COR-L47 (cell line): ENCODE measurements around the gene RPTOR.

ENCODE experiments used
- DNase-seq: peaks from one replicate; lab custom pipeline; 2025; lab: John Stamatoyannopoulos, UW

The RPTOR gene

DNA sequence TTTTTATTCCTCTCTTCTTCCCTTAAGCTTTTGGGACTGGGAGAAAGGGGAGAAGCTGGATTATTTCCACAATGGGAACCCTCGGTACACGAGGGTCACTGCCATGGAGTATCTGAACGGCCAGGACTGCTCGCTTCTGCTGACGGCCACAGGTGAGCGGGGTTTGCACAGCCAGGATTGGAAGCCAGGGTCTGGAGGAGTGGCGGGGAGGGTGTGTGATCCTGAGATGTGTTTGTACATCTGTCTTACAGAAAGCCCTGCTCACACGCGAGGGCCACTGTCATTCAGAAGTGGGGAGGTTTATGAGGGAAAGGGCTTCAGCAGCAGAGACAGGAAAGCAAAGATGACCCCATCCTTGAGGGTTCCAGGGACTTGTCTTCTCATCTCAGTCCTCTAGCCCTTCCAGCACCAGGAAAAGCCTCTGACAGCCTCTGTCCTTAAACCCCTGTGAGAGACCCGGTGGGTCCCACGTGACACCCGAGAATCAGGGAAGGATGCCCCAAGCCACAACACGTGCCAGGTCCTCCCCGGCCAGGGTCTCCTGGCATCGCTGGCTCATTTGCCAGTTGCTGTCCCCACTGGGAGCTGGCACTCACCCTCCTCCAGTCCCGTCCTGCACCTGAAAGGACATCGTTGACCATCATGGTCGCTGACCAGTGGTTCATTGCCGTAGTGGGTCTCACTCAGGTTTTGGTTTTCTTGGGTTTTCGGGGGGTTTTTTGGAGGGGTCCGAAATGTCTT lies 402.7 kb downstream of the RPTOR start:
- no peak for DNase-seq

DNA sequence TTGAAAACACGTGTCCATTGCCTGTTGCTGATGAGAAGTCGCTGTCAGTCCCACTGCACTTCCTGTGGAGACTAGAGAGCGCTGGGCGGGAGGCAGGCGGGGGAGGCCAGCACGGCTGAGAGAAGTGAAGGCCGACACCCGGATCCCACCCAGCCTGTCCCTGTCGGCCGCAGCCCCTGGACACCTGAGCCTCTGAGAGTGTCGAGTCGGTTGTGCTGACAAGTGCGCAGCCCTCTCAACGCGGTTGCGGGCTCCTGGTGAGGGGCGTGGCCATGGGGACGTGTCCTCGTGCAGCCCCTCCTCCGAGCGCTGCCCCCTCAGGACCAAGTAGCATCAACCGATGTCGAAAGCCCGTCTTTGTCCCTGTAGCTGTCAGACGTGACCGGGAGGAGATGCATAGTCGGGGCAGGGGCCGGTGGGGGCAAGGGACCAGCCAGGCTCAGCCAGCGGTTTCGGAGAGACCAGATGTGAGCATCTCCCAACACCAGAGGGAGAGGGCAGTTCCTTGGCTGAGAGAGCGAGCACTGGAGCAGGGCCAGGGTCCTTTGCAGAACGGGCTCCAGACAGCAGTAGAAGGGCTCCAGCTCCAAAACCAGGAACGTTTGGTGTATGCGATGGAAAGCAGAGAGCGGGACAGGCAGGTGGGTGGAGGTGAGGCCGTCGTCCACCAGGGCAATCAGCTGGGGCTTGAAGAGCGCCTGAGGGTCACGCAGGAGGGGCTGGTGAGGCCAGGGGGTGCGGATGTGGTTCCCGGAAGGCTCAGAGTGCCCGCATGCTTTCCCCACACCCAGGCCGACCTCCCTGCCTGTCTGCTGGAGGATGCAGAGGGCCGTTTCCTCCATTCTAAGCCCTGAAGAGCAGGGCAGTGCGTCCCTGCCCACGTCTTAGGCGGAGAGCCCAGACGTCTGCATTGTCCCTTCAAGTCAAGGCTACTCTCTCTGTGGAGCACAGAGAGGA lies 403.7 kb downstream of the RPTOR start:
- no peak for DNase-seq

DNA sequence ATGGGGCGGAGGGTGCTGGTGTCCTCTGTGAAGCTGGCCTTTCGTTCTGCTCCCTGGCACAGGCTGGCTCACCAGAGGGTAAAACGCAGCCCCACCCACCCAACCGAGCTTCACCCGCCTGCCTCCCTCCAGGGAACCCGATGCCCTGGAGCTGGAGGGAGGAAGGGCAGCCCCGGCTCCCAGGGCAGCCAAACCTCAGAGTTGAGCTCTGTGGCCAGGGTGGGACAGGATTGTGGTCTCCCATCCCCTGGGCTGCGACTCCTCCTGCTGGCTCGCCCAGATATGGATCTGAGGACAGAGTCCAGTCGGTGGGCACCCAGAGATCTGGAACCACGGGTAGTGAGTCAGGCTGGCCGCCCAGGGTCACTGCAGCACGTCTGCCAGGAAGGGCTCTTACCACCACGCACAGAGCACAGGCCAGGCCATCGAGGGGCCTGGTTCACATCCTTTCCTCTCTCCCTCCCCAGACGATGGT lies 404.4 kb downstream of the RPTOR start:
- DNase-seq = no peak

DNA sequence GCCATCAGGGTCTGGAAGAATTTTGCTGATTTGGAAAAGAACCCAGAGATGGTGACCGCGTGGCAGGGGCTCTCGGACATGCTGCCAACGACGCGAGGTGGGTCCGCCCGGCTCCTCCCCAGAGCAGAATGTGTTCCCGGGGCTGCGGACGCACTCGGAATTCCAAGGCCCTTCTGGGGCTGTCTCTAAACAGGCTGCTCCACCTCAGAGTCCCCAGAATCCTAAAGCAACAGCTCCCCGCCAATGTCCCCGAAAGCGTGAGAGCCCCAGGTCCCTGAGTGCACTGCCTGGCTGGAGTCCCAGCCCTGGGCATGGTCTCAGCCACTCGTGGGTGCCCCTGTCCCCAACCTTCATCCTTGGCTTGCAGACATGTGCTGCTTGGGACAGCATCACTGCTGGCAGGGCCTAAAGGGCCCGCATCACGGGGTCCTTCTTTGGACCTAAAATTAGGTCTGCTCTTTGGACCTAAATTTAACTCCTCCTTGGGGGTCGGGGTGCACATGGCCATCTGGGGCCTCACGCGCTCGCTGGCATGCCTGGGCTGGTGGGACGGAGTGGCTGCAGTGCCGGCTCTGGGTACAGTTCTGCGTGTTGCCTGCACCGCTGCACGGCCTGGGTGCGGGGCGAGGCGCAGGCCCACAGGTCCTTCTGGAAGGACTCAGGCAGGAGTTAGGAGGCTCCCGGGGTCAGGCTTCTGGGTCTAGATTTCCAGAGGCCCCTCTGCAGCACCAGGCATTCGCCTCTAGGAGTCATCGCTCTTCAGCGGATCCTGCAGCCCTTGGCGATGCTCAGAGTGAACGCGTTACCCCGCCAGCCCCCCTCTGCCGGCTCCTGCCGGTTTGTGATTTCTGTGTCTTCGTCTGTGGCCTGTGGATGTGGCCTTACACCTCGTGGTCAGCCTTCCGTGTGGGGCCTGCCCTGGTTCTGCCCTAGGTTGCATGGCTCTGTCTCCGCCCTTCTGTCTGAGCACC lies 405.1 kb downstream of the RPTOR start:
- no peak for DNase-seq

DNA sequence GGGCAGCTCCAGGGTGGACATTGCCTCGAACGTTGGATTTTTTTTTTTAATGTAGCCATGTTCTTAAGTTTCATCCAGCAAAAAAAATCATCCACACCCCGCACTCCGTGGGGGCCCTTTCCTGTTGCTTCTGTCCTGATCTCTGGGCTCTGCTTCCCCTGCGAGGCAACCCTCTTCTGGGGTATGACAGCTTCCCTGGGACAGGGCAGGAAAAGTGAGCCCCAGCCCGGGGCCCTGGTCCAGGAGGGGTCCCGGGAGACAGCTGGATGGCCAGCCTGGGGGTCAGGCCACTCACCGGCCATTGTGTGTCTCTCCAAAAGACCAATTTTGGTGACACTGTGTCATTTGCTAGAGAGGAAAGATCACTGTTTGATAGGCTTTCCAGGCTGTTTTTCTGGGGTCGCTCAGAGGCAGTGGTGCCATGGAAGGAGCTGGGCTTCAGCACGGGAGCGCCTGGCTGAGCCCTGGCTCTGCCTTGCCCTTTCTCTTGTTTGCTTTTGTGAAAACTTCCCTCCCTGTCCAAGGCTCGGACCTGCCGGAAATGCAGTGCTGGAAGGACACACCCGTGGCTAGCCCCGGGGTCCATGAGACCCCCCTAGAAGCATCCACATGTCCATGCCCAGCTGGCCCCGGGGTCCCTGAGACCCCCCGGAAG lies 406.0 kb downstream of the RPTOR start:
- DNase-seq = no peak

DNA sequence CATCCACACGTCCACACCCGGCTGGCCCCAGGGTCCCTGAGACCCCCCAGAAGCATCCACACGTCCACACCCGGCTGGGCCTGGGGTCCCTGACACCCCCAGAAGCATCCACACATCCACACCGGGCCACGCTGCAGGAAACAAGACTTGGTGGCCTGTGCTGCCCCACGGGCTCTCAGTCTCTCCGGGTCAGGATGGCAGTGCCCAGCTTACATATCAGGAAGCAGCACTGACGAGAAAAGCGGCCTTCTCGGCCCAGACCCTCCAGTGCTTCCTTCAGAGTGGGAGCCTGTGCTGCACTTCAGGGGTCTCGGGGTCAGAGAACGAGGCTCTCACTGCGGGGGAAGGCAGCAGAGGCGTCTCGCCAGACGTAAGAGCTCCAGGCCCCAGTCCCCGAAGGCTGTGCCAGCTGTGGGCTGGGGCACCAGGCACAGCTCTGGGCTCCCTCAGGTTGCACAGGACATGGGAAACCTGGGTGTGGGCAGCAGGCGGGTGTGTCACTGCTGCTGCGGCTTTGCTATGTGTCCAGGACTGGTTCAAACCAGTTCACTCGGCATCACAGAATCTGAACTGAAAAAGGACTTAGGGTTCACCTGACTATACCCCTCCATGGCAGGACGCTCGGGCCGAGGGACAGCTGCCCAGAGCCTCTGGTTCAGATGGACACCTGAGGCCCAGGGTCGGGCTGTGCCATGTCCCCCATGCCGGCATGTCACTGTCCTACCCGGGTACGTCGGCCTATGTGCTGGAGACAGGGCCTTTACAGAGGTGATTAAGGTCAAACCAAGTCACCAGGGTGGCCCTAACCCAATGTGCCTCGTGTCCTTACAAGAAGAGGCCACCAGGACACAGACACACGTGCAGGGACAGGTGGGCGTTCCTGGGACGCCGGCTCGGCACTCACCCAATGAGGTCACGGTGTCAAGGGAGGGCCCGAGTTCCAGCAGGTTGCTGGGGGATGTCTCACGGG lies 406.8 kb downstream of the RPTOR start:
- DNase-seq = no peak

DNA sequence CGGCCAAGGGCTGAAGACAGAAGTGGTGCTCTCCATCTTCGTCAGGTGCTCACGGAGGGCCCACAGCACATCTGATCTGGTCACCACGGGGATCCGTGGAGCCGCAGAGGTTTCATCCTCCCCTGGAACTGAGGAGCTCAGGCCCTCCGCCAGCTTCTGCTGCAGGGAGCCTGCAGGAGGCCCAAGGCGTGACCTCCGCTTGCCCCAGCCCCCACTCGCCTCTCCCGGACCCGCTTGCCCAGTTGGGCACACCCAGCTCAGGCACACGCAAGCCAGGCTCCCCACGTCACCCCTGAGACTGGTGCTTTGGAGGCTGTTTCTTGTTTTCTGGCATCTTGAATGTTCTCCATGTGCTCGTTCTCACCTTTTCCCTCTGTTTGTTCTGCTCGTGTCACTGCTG lies 407.7 kb downstream of the RPTOR start:
- DNase-seq = no peak

DNA sequence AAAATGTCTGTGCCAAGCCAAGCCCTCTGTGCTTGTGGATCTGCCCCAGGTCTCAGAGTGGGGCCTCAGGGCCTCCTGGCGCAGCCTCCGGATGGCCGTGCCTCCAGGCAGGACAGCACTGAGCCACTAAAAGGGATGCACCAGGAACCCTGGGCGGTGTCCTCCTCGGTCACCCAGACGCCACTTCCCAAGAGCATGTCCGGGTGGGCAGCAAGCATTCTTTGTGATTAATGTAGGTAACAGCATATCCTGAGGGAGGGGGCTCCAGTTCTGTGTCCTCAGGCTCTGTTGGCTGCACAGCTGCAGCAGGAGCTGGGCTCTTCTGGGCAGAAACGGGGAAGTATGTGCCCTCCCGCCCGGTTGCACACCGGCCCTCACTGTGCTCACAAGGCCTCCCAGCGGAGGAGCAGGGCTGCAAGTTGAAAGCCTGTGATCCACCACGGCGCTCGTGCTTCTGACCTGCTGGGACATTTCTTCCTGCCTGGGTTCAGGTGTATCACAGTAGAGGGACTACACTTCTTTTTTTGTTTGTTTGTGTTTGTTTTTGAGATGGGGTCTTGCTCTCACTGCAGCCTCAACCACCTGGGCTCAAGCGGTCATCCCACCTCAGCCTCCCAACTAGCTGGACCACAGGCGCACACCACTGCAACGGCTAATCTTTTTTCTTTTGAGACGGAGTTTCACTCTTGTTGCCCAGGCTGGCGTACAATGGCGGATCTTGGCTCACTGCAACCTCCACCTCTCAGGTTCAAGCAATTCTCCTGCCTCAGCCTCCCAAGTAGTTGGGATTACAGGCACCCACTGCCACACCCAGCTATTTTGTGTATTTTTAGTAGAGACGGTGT lies 409.1 kb downstream of the RPTOR start:
- DNase-seq = no peak

DNA sequence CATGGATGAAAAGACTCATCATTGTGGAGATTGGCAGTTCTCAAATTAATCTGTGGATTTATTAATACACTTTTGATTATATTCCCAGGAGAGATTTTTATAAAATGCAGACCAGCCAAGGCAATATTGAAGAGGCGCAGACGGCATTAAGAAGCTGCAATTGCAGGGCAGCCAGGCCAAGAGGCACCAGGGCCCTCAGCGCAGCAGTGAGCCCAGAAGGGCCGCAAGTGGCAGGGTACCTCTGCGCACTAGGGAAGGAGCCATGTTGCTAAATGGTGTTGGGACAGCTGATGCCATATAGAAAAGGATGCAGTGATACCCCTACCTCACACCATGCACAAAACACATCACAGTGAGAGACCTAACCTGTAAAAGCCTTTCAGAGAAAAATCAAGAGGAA lies 410.4 kb downstream of the RPTOR start:
- no peak for DNase-seq

DNA sequence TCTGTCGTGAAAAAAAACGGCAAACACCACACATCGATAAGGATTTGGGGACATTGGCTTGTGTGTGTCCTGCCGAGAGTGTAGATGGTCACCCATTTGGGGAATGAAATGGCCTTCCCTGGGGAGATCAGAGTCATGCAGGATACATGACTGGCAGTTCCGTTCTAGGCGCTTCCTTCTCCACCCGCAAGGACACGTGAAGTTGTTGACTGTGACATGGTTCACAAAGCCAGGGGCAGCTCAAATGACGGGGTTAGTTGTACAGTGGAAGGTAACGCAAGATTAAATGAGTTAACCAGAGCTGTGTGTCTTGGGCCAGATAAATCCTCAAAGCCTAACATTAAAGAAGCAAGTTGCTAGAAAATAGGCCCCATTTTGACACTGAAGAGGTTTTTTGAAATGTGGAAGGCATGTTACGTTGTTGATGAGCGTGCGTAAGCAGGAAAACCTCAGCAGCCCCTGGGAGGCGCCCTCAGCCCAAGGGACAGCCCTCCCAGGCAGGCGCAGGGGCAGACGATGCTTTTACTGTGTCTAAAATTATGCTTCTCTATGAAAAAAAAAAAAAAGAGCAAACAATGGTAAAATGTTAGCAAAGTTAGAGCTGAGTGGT lies 411.1 kb downstream of the RPTOR start:
- no peak for DNase-seq

DNA sequence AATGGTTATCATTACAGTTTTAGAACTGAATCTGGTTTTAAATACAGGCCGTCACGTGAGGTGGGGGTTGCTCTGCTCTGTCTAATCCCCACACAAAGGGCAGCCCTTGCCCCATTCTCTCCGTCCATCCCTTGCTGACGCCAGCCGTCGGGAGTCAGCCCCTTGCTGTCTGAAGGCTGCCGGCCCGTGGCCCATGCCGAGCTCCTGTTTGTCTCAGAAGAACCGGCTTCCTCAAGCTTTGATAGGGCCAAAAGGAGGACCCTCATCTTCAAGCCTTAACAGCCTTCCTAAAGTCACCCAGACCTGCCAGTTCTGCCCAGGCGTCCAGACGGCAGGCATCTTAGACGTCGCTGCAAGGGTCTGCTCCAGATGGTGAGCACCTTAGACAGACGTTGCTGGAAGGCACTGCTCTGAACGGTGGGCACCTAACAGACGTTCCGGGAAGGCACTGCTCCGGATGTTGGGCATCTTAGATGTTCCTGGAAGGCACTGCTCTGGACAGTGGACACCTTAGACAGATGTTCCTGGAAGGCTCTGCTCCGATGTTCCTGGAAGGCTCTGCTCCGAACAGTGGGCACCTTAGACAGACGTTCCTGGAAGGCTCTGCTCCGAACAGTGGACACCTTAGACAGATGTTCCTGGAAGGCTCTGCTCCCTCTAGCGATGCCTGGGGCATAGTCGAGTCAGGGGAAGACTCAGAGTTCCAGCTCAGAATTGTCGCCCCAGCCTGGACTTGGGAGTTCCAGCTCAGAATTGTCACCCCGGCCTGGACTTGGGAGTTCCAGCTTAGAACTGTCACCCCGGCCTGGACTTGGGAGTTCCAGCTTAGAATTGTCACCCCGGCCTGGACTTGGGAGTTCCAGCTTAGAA lies 411.9 kb downstream of the RPTOR start:
- no peak for DNase-seq

DNA sequence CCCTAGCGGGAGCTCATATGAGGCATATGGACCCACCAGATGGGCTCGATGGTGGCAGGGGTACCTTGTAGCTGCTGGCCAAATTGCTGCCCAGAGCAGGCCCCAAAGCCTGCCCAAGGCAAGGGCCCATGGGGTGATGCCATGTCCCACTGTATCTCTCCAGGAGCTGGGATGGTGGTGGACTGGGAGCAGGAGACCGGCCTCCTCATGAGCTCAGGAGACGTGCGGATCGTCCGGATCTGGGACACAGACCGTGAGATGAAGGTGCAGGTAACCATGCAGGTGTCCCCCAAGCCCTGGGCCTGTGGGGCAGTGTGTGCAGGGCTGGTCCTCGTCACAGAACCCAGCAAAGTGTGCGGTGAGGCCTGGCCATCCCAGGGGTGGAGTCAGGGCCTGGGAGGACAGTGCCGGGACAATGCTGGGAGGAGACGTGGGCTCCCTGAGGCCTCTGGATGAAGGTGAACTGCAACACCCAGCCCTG lies 412.9 kb downstream of the RPTOR start:
- no peak for DNase-seq

DNA sequence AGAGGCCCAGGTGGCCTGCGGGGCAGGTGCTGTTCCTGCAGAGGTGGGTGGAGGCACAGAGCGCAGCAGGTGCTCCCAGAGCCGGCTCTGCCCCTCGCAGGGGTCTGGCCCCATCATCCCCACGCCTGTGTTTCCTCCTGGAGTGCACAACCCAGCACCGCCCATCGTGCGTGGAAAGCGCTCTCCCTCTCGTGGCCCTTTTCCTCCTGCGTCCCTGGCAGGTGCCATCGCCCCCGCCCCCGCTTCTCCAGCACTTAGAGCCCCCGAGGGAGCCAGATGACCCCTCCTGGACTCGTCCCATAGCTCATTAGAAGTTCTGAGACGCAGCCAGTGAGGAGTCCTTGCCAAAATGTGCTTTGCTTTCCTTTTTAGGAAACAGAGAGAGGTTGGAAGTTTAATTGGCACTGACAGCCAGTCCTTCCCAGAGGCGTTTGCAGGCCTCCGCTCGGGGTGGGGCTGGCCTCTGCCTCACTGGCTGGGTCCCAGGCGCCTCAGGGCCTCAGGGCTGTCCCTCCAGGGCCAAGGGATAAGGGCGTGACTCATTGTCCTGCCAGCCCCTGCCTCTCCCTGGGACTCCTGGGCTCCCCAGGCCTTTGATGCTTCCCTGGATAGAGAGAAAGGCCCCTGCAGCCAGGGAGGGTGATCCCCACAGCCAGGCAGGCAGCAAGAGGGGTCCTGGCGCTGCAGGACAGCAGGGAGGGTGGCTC lies 414.8 kb downstream of the RPTOR start:
- DNase-seq = peak; percentile 41

DNA sequence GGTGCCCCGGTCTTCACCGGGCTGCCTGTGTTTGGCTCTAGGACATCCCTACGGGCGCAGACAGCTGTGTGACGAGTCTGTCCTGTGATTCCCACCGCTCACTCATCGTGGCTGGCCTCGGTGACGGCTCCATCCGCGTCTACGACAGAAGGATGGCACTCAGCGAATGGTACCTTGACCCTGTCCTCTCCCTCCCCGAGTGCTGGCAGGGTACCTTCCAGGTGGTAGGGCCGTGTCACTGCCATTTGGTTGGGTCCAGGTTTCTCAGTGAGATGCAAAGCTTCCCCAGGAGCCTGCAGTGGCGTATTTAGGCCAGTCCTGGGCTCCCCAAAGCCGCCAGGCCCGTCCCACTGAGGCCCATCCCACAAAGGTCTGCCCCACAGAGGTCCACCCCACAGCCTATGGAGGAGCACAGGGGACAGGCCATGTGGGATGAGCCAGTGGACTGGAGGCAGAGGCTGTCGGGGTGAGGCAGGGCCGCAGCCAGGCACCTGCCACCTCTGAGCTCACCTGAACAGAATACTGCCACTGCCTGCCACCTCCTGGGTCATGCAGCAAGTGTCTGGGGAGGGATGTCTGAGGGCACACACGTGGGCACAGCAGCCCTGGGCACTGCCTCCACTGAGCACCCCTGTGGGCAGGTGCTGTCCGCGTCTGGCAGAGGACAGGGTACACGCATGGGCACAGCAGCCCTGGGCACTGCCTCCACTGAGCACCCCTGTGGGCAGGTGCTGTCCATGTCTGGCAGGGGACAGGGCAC lies 415.6 kb downstream of the RPTOR start:
- DNase-seq = no peak

DNA sequence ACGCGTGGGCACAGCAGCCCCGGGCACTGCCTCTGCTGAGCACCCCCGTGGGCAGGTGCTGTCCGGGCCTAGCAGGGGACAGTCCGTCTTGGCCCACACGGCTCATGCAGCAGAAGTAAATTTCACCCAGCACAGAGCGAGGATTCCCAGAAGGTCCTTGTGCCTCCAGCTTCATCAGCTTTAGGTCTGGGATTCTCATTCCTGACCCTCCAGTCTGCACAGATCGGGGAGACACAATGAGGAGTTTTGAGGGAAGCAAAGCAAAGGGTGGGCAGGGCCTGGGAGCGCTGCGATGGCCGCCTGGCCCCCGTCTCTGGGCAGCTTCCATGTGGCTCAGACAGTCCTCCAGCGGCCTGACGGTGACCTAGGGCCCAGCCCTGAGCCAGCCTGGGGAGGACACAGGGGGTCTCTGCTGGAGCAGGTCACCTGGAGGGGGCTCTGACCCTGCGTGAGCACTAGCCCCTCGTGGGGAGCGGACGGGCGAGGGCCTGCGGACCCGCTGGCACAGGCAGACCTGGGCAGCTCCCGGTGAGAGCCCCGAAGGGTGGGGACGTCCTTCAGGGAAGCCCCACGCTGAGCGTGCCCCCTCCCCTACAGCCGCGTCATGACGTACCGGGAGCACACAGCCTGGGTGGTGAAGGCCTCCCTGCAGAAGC lies 416.3 kb downstream of the RPTOR start:
- DNase-seq = no peak
